SK-N-MC (cell line): Measurements from ENCODE around the gene OFD1.

Experiments used
- EZH2 ChIP-seq: fragments of 200-600 bp; sonication (generic); IDR thresholded peaks from one replicate; pipeline ENCODE4 v1.6.1; 2017; ENCODE audit warnings: antibody characterized with exemption
- FOXP2 ChIP-seq: optimal IDR thresholded peaks from 2 replicates; pipeline ENCODE3; 2011; ENCODE audit warnings: mild to moderate bottlenecking, moderate library complexity; ENCODE audit not compliant: insufficient read depth; ENCODE audit errors: extremely low read length, control extremely low read depth
- POLR2AphosphoS5 ChIP-seq: IDR thresholded peaks from 2 replicates; pipeline ENCODE4 v1.6.1; 2012; ENCODE audit warnings: mild to moderate bottlenecking, low read depth, low read length, borderline replicate concordance

GRCh38 chrX:13790206-13791131 is 55.9 kb downstream of the OFD1 start:
- no peak for TF ChIP-seq POLR2AphosphoS5
- TF ChIP-seq EZH2, result no peak
- no peak for TF ChIP-seq FOXP2
